CD14-positive monocyte (primary cell): Measurements from ENCODE around the gene BAIAP2L1. TPM values are rescaled to one million over a fixed set of nuclear protein-coding genes. Genes with fewer than 3 reads are reported as not detected.

Experiments used
- DNase-seq, 3 donors: peaks; one replicate each; pipeline ENCODE4 v3.0.0-alpha.2; 2011 to 2022
- H2AFZ ChIP-seq: 2 replicates; pipeline ENCODE4 v1.6.0; 2012; ENCODE audit warnings: mild to moderate bottlenecking, low read depth, low read length, inconsistent platforms; ENCODE audit not compliant: insufficient read depth, poor library complexity, severe bottlenecking
- H3K27ac ChIP-seq, 2 donors: 1 replicate in 1 of 2; 2 replicates in 1 of 2; pipeline ENCODE4 v1.5.1; 2012 to 2013; ENCODE audit warnings: low read length in 2 of 2, control low read depth in 1 of 2, inconsistent platforms in 1 of 2, low read depth in 1 of 2, mild to moderate bottlenecking in 1 of 2
- H3K27me3 ChIP-seq, 2 donors: one replicate each; pipeline versions ENCODE4 v1.6.0 to v1.6.1; 2011 to 2013; ENCODE audit warnings: low read length in 2 of 2; ENCODE audit not compliant: control insufficient read depth in 2 of 2, insufficient read depth in 2 of 2
- H3K36me3 ChIP-seq, 2 donors: replicated peaks in 1 of 2; 1 replicate in 1 of 2; 2 replicates in 1 of 2; pipeline versions ENCODE4 v1.5.1 to v1.6.1; 2012 to 2013; ENCODE audit warnings: low read length in 2 of 2, control low read depth in 1 of 2, inconsistent platforms in 1 of 2, mild to moderate bottlenecking in 1 of 2; ENCODE audit not compliant: insufficient read depth in 2 of 2, control insufficient read depth in 1 of 2
- H3K4me1 ChIP-seq, 2 donors: 1 replicate in 1 of 2; 2 replicates in 1 of 2; pipeline versions ENCODE4 v1.5.1 to v1.6.1; 2012 to 2013; ENCODE audit warnings: low read length in 2 of 2, control low read depth in 1 of 2, inconsistent platforms in 1 of 2, mild to moderate bottlenecking in 1 of 2, moderate library complexity in 1 of 2; ENCODE audit not compliant: insufficient read depth in 2 of 2, control insufficient read depth in 1 of 2
- H3K4me2 ChIP-seq: replicated peaks from 2 replicates; pipeline ENCODE3; 2012; ENCODE audit warnings: low read length, moderate library complexity, mild to moderate bottlenecking; ENCODE audit not compliant: poor library complexity, severe bottlenecking; ENCODE audit errors: extremely low read depth
- H3K4me3 ChIP-seq, 3 experiments: fragments of 200-600 bp in 1 of 3; sonication (generic) in 1 of 3; replicated peaks in 1 of 3; 1 replicate in 2 of 3; 2 replicates in 1 of 3; pipeline ENCODE4 v1.5.1; 2011 to 2013; ENCODE audit warnings: low read length in 3 of 3, mild to moderate bottlenecking in 3 of 3, control low read depth in 2 of 3, low read depth in 2 of 3, inconsistent platforms in 1 of 3, moderate library complexity in 1 of 3
- H3K79me2 ChIP-seq: 2 replicates; pipeline ENCODE4 v1.6.0; 2012; ENCODE audit warnings: mild to moderate bottlenecking, control low read depth, inconsistent platforms, low read length, moderate library complexity; ENCODE audit not compliant: insufficient read depth
- H3K9ac ChIP-seq: 2 replicates; pipeline ENCODE4 v1.6.0; 2017; ENCODE audit warnings: low read length, mild to moderate bottlenecking; ENCODE audit not compliant: insufficient read depth, poor library complexity, severe bottlenecking
- H3K9me3 ChIP-seq, 2 donors: replicated peaks in 1 of 2; 1 replicate in 1 of 2; 2 replicates in 1 of 2; pipeline versions ENCODE4 v1.5.1 to v1.6.1; 2012 to 2013; ENCODE audit warnings: low read length in 2 of 2, control low read depth in 1 of 2; ENCODE audit not compliant: control insufficient read depth in 1 of 2, insufficient read depth in 1 of 2
- H4K20me1 ChIP-seq: 2 replicates; pipeline ENCODE4 v1.6.0; 2012; ENCODE audit warnings: mild to moderate bottlenecking, low read length, control low read depth, moderate library complexity; ENCODE audit not compliant: insufficient read depth
- H3K27ac Mint-ChIP-seq, 7 donors: one replicate each; pipeline ENCODE4 v1.8.0; 2020; ENCODE audit warnings: mild to moderate bottlenecking in 7 of 7, mixed read lengths in 7 of 7, moderate library complexity in 6 of 7, inconsistent platforms in 2 of 7
- H3K27me3 Mint-ChIP-seq, 3 donors: one replicate each; pipeline ENCODE4 v1.8.0; 2021 to 2022; ENCODE audit warnings: low read depth in 3 of 3, mild to moderate bottlenecking in 3 of 3, mixed read lengths in 3 of 3, moderate library complexity in 3 of 3, inconsistent platforms in 1 of 3
- H3K36me3 Mint-ChIP-seq, 2 donors: one replicate each; pipeline ENCODE4 v1.8.0; 2020; ENCODE audit warnings: mixed read lengths in 2 of 2, inconsistent platforms in 1 of 2, mild to moderate bottlenecking in 1 of 2
- H3K4me1 Mint-ChIP-seq: one replicate; pipeline ENCODE4 v1.8.0; 2020; ENCODE audit warnings: mild to moderate bottlenecking, mixed read lengths
- H3K4me3 Mint-ChIP-seq, 2 donors: one replicate each; pipeline ENCODE4 v1.8.0; 2020; ENCODE audit warnings: mild to moderate bottlenecking in 2 of 2, mixed read lengths in 2 of 2, moderate library complexity in 1 of 2
- H3K9me3 Mint-ChIP-seq, 7 donors: one replicate each; pipeline ENCODE4 v1.8.0; 2020 to 2022; ENCODE audit warnings: mixed read lengths in 7 of 7, mild to moderate bottlenecking in 6 of 7, moderate library complexity in 6 of 7, inconsistent platforms in 2 of 7
- CTCF ChIP-seq: fragments of 200-600 bp; IDR thresholded peaks from one replicate; pipeline ENCODE4 v1.8.0; 2022; ENCODE audit warnings: antibody characterized with exemption, mild to moderate bottlenecking
- WGBS: methylation state at CpG from one replicate; pipeline ENCODE4 v1.1.5; 2013; ENCODE audit warnings: missing lambda C conversion rate; ENCODE audit not compliant: insufficient coverage; 5-methylcytosine and 5-hydroxymethylcytosine counted together
- intact Hi-C, 2 donors: fragments of 100-400 bp; cut with micrococcal nuclease; formaldehyde crosslinking; loops; one replicate each; pipeline versions ENCODE4 v1.15.0 to v1.15.1; 2023
- polyA plus RNA-seq, 3 donors: library from polyadenylated mRNA; depleted of rRNA in 1 of 3; unstranded in 2 of 3; stranded (reverse) in 1 of 3; fragments of 300-500 nt in 2 of 3; fragments of >200 nt in 1 of 3; fragmentation: Illumina TruSeq in 2 of 3; gene quantifications; 1 replicate in 2 of 3; 2 replicates in 1 of 3; pipeline ENCODE4 v1.2.3, GENCODE V29; 2012 to 2021

BAIAP2L1 gene
- polyA plus RNA-seq, 3 donors: 0.17 to 0.52 TPM; not detected in 1

- H3K4me1 ChIP-seq: peaks cover 53 to 57% of the 10 kb centered on the region in 2 donors
- H3K4me3 ChIP-seq: peak within 1 kb of the TSS; percentile 81 to 98 (median 83)
- H3K27ac ChIP-seq: peak within 1 kb of the TSS; percentile 31 to 94
- H3K36me3 ChIP-seq: peaks cover 6 to 8% of the 10 kb centered on the region in 2 donors
- peak within 1 kb of the TSS; percentile 82 for H3K4me2 ChIP-seq
- Mint-ChIP-seq H3K9me3 (peaks cover 0 to 2% (median 0%) of the 10 kb centered on the region in 7 donors), H3K4me3 (peak within 1 kb of the TSS; percentile 92 to 96), H3K27ac (peak within 1 kb of the TSS; percentile 90 to 96 (median 94)), H3K4me1 (peaks cover 58% of the 10 kb centered on the region), H3K27me3 (peaks cover 0 to 1% (median 0%) of the 10 kb centered on the region in 3 donors), H3K36me3 (peaks cover 25 to 45% of the 10 kb centered on the region in 2 donors)
- no peak for TF ChIP-seq CTCF
- peak; percentile 92 to 94 (median 93) for DNase-seq
- H3K27me3 ChIP-seq: no peaks in the 10 kb centered on the region
- H2AFZ ChIP-seq: peak within 1 kb of the TSS; percentile 90
- intact Hi-C loops: loop anchor here (5.0 to 10.0 kb wide), 2 partner anchors 35 to 117 kb away; no protein-coding TSS in a partner anchor
- peaks cover 50% of the 10 kb centered on the region for H3K79me2 ChIP-seq
- H3K9ac ChIP-seq: peak within 1 kb of the TSS; percentile 79
- peaks cover 15% of the 10 kb centered on the region for H4K20me1 ChIP-seq
- H3K9me3 ChIP-seq: no peaks in the 10 kb centered on the region
- WGBS: under 1% methylated on average over 63 of the region's 69 CpGs
These were observed 149.1 kb downstream of the BAIAP2L1 start, which contains the start of gene TECPR1 for GRCh38 chr7:98251601-98252424. Gene TECPR1 (minus strand): TSS chr7:98252232. CDS start chr7:98246146, 6,086 bp downstream.

- WGBS: 8% methylated on average over 4 of the region's 9 CpGs
- H3K4me2 ChIP-seq: peak overlapping the region; percentile 82
- Mint-ChIP-seq H3K27me3 (no peaks in the 10 kb centered on the region), H3K36me3 (peaks cover 22 to 39% of the 10 kb centered on the region in 2 donors), H3K4me1 (peaks cover 63% of the 10 kb centered on the region), H3K27ac (peak overlapping the region; percentile 81 to 96 (median 88)), H3K9me3 (peaks cover 0 to 2% (median 0%) of the 10 kb centered on the region in 7 donors), H3K4me3 (peak overlapping the region; percentile 92 to 96)
- no peak for TF ChIP-seq CTCF
- H3K4me1 ChIP-seq: peaks cover 59 to 62% of the 10 kb centered on the region in 2 donors
- H2AFZ ChIP-seq: peak overlapping the region; percentile 90
- H3K27ac ChIP-seq: peak overlapping the region; percentile 31 to 94
- H3K36me3 ChIP-seq: peaks cover under 1 to 2% of the 10 kb centered on the region in 2 donors
- H3K9ac ChIP-seq: peak overlapping the region; percentile 79
- peak overlapping the region; percentile 81 to 98 (median 83) for H3K4me3 ChIP-seq
- DNase-seq: peak in 1 of 3 donors; percentile 10
- H4K20me1 ChIP-seq: peaks cover 10% of the 10 kb centered on the region
- intact Hi-C loops: loop anchor here (5.0 to 10.0 kb wide), 2 partner anchors 36 to 116 kb away; no protein-coding TSS in a partner anchor
- peaks cover 45% of the 10 kb centered on the region for H3K79me2 ChIP-seq
- H3K27me3 ChIP-seq: no peaks in the 10 kb centered on the region
- H3K9me3 ChIP-seq: no peaks in the 10 kb centered on the region
These were observed 149.7 kb downstream of the BAIAP2L1 start for GRCh38 chr7:98251231-98251600.
